C4-2B (cell line): ENCODE results near the gene DYDC2.

Experiments
- H3K27ac ChIP-seq: fragments of 450-650 bp; 2 replicates; pipeline ENCODE4 v1.5.1; 2017
- ZFX ChIP-seq: fragments of 450-650 bp; IDR thresholded peaks from 2 replicates; pipeline ENCODE4 v1.6.1; 2017
- TF ChIP-seq, protein P1 (sequence below): fragments of 450-650 bp; conservative IDR thresholded peaks from 2 replicates; pipeline ENCODE4 v1.5.1; 2017; ENCODE audit warnings: mild to moderate bottlenecking

Gene DYDC2

DNA sequence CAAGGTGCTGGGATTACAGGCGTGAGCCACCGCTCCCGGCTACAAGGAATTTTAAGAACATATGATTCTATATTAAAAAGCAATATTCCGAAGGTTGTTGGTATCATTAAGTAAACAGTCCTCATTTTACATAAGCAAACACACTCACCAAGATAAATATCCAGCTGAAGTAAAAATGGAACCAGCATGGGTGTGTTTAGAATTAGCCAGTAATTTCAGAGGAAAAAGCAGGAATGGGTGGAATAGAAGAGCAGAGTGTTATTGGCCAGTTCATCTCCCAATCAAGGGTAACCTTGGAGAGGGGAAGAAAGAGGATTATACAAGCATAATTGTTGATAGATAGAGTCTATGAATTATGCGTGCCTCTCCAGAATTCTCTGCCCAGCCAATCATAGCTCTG lies 35.4 kb upstream of the DYDC2 start:
- TF ChIP-seq, protein P1, sequence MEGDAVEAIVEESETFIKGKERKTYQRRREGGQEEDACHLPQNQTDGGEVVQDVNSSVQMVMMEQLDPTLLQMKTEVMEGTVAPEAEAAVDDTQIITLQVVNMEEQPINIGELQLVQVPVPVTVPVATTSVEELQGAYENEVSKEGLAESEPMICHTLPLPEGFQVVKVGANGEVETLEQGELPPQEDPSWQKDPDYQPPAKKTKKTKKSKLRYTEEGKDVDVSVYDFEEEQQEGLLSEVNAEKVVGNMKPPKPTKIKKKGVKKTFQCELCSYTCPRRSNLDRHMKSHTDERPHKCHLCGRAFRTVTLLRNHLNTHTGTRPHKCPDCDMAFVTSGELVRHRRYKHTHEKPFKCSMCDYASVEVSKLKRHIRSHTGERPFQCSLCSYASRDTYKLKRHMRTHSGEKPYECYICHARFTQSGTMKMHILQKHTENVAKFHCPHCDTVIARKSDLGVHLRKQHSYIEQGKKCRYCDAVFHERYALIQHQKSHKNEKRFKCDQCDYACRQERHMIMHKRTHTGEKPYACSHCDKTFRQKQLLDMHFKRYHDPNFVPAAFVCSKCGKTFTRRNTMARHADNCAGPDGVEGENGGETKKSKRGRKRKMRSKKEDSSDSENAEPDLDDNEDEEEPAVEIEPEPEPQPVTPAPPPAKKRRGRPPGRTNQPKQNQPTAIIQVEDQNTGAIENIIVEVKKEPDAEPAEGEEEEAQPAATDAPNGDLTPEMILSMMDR = no peak
- TF ChIP-seq ZFX = no peak

GRCh38 chr10:80322158-80322557 lies 34.4 kb upstream of the DYDC2 start:
- H3K27ac ChIP-seq = no peak overlapping the region
- TF ChIP-seq, protein P1 = no peak
- TF ChIP-seq ZFX = no peak

More for the DNA sequence above, 35.4 kb upstream of the DYDC2 start:
- H3K27ac ChIP-seq = no peak overlapping the region

GRCh38 chr10:80322711-80323110 lies 33.9 kb upstream of the DYDC2 start:
- TF ChIP-seq, protein P1 = no peak
- no peak for TF ChIP-seq ZFX
- no peak overlapping the region for H3K27ac ChIP-seq

DNA sequence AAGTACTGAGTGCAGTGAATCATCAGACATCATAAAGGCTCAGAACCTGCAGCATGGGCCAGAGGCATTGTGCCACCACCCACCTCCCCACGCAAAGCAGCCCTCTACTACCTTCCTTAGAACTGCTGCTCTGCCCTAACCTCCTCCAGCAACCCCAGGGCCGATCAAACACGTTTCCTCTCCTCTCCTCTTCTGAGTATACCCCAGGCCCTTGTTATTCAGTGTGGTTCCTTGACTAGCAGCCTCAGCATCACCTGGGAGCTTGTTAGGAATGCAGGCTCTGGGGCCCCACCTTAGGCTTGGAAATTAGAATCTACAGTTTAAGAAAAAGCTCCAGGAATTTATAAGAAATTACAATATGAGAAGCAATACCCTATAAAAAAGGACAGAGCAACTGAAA lies 33.3 kb upstream of the DYDC2 start:
- H3K27ac ChIP-seq = no peak overlapping the region
- TF ChIP-seq, protein P1 = no peak
- TF ChIP-seq ZFX = no peak

- H3K27ac ChIP-seq = no peak overlapping the region
- TF ChIP-seq, protein P1 = no peak
- TF ChIP-seq ZFX = no peak
These were observed 32.5 kb upstream of the DYDC2 start for GRCh38 chr10:80324086-80324485.

DNA sequence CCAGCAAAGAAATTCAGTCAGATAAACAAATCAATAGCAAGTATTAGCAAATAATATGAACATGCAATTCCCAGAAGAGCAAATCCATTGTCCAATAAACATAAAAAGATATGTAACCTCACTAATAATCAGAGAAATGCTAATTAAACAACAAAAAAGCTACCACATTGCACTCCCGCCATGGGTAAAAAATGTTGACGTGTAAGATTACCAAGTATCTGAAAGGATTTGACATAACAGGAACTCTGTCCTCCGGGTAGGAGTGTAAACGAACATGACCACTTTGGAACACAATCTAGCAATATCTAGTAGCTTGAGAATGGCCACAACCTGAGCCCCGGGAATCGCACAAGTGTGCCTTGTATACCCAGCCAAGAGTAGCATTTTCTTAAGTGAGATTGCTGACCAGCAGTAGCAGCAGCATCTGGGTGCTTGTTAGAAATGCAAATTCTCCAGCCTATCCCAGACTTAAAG lies 31.7 kb upstream of the DYDC2 start:
- TF ChIP-seq, protein P1 = no peak
- no peak for TF ChIP-seq ZFX

GRCh38 chr10:80333983-80334382 lies 22.6 kb upstream of the DYDC2 start:
- TF ChIP-seq ZFX = no peak
- TF ChIP-seq, protein P1 = no peak
- no peak overlapping the region for H3K27ac ChIP-seq

More for the DNA sequence above, 31.7 kb upstream of the DYDC2 start:
- H3K27ac ChIP-seq = no peak overlapping the region
